K562 (cell line): ENCODE data around the gene PTGES3. TPM values are rescaled to one million over a fixed set of nuclear protein-coding genes. Genes with fewer than 3 reads are reported as not detected.

ENCODE experiments used
- FOXK2 ChIP-seq, 2 experiments: fragments of 450-650 bp; IDR thresholded peaks in 1 of 2; conservative IDR thresholded peaks in 1 of 2; 2 replicates each; pipeline ENCODE4 v1.6.1; 2016; ENCODE audit warnings: low read depth in 2 of 2, mild to moderate bottlenecking in 1 of 2
- HSF4 ChIP-seq: fragments of 250-450 bp; sonication (Bioruptor Pico); IDR thresholded peaks from 2 replicates; pipeline ENCODE4 v2.1.2; 2022; ENCODE audit warnings: mild to moderate bottlenecking, moderate library complexity, borderline replicate concordance
- KDM2B ChIP-seq: fragments of 250-450 bp; sonication (Bioruptor Pico); IDR thresholded peaks from 2 replicates; pipeline ENCODE4 v1.8.0; 2021; ENCODE audit warnings: mild to moderate bottlenecking, moderate library complexity
- KDM4B ChIP-seq, 2 experiments: fragments of 450-650 bp in 1 of 2; sonication (generic) in 1 of 2; IDR thresholded peaks; 2 replicates each; pipeline ENCODE4 v1.6.1; 2016 to 2017; ENCODE audit warnings: borderline replicate concordance in 2 of 2, antibody characterized with exemption in 1 of 2, low read depth in 1 of 2, mild to moderate bottlenecking in 1 of 2
- SAP30 ChIP-seq: fragments of 200-600 bp; sonication (generic); IDR thresholded peaks from 2 replicates; pipeline ENCODE4 v1.6.1; 2012; ENCODE audit warnings: borderline replicate concordance, low read depth, mild to moderate bottlenecking, moderate library complexity, low read length, control low read depth, inconsistent platforms; ENCODE audit not compliant: insufficient read depth, poor library complexity, severe bottlenecking
- SUPT5H ChIP-seq: fragments of 450-650 bp; IDR thresholded peaks from 2 replicates; pipeline ENCODE4 v1.6.1; 2016
- TAL1 ChIP-seq: fragments of 450-650 bp; IDR thresholded peaks from 2 replicates; pipeline ENCODE4 v1.6.1; 2016; ENCODE audit warnings: mild to moderate bottlenecking
- THRA ChIP-seq: fragments of 450-650 bp; IDR thresholded peaks from 2 replicates; pipeline ENCODE4 v1.6.1; 2017; ENCODE audit warnings: mild to moderate bottlenecking, moderate library complexity
- ZBTB40 ChIP-seq, 2 experiments: fragments of 450-650 bp in 1 of 2; sonication (generic) in 1 of 2; formaldehyde crosslinking in 1 of 2; IDR thresholded peaks; 2 replicates each; pipeline versions ENCODE4 v1.7.1 to v1.9.0; 2016 to 2022; ENCODE audit warnings: inconsistent platforms in 1 of 2, mild to moderate bottlenecking in 1 of 2, missing genetic modification reagents in 1 of 2
- ZNF174 ChIP-seq: fragments of 250-450 bp; sonication (Bioruptor Pico); IDR thresholded peaks from 2 replicates; pipeline ENCODE4 v1.4.0; 2020; ENCODE audit warnings: mild to moderate bottlenecking
- ZNF280A ChIP-seq: fragments of 450-650 bp; IDR thresholded peaks from 2 replicates; pipeline ENCODE4 v1.6.1; 2018; ENCODE audit warnings: mild to moderate bottlenecking, low read depth; ENCODE audit not compliant: partially characterized antibody
- ZNF76 ChIP-seq: fragments of 250-450 bp; sonication (Bioruptor Pico); IDR thresholded peaks from 2 replicates; pipeline ENCODE4 v1.4.0; 2020; ENCODE audit warnings: mild to moderate bottlenecking, moderate library complexity, borderline replicate concordance
- polyA plus RNA-seq, 8 experiments: library from polyadenylated mRNA; depleted of rRNA in 4 of 8; stranded (reverse) in 5 of 8; unstranded in 3 of 8; fragments of >200 nt; fragmentation: Nextera tagmentation in 2 of 8; fragmentation: Illumina TruSeq in 1 of 8; extraction: Ambion mirVana in 2 of 8; extraction: Trizol in 1 of 8; gene quantifications; 2 replicates each; pipeline versions ENCODE4 v1.2.1 to v1.2.3, GENCODE V29; 2011 to 2014; ENCODE audit warnings: inconsistent platforms in 1 of 8, missing spikeins in 1 of 8
- total RNA-seq, 7 experiments: library from RNA; depleted of rRNA in 6 of 7; stranded (reverse); fragments of >200 nt in 6 of 7; fragmentation: Illumina TruSeq in 2 of 7; extraction: Trizol in 2 of 7; gene quantifications; 2 replicates each; pipeline versions ENCODE4 v1.2.1 to v1.2.3, GENCODE V29; 2011 to 2021; ENCODE audit warnings: low replicate concordance in 1 of 7
- TF ChIP-seq, protein P1 (sequence below): fragments of 250-450 bp; sonication (Bioruptor Pico); IDR thresholded peaks from 2 replicates; pipeline ENCODE4 v1.8.0; 2021; ENCODE audit warnings: moderate library complexity, mild to moderate bottlenecking, inconsistent platforms

The PTGES3 gene
- total and polyA plus RNA-seq, 9 of the 15 experiments (the other 6 are each of a cell fraction or from before 2014, with no cell fraction given): 163 to 501 (median 213) TPM

- no peak for TF ChIP-seq SAP30
- no peak for TF ChIP-seq KDM2B (CRISPR knock-in tag)
- TF ChIP-seq SUPT5H: no peak; the same call in 1 of the 2 replicates
- TF ChIP-seq ZNF76 (CRISPR knock-in tag): no peak
- TF ChIP-seq ZBTB40 (IDR thresholded peaks at IDR 0.05): no peak
- TF ChIP-seq ZBTB40 (CRISPR knock-in tag; IDR thresholded peaks at IDR 0.05): no peak
- TF ChIP-seq KDM4B (IDR thresholded peaks at IDR 0.05; ENCODE audit: borderline replicate concordance in 2 of 2, low read depth in 1 of 2): 0 out of 4 replicates have a peak, but pooled peaks of 1 of the 2 experiments have one; percentile 6
- TF ChIP-seq HSF4 (CRISPR knock-in tag): no peak
- TF ChIP-seq THRA: no peak
- 0 out of 4 replicates have a peak, but pooled peaks of 1 of the 2 experiments have one; percentile 37 for TF ChIP-seq FOXK2 (conservative IDR thresholded peaks at IDR 0.05 in 1 of 2, IDR thresholded peaks at IDR 0.05 in 1 of 2; ENCODE audit: low read depth in 2 of 2)
- TF ChIP-seq, protein P1, sequence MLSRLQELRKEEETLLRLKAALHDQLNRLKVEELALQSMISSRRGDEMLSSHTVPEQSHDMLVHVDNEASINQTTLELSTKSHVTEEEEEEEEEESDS (CRISPR knock-in tag): no peak
- TF ChIP-seq ZNF280A: no peak
- no peak for TF ChIP-seq ZNF174 (CRISPR knock-in tag)
- no peak for TF ChIP-seq TAL1
Measured at GRCh38 chr12:56634837-56635791, 53.0 kb downstream of the PTGES3 start (continued).
